HG02943 (cell line): ENCODE data around the gene CACNA1S.

Source experiments
- ATAC-seq: cut with Tn5 transposase; IDR thresholded peaks from one replicate; pipeline ENCODE4 v1.9.1; 2021; ENCODE audit warnings: mild to moderate bottlenecking, low read depth, moderate library complexity; ENCODE audit not compliant: unreplicated experiment

CACNA1S gene

GRCh38 chr1:201019321-201019977, 92.8 kb downstream of the CACNA1S start:
- ATAC-seq: peak; percentile 55

- ATAC-seq: no peak
Observed at GRCh38 chr1:201017828-201018163, 94.4 kb downstream of the CACNA1S start.

GRCh38 chr1:201016943-201017827, 95.0 kb downstream of the CACNA1S start:
- ATAC-seq: no peak

GRCh38 chr1:201016211-201016651, 96.0 kb downstream of the CACNA1S start:
- ATAC-seq: no peak

- no peak for ATAC-seq
Observed at GRCh38 chr1:201015551-201016091, 96.6 kb downstream of the CACNA1S start.

- no peak for ATAC-seq
Observed at GRCh38 chr1:201014816-201015200, 97.4 kb downstream of the CACNA1S start.

GRCh38 chr1:201013991-201014815, 98.0 kb downstream of the CACNA1S start:
- no peak for ATAC-seq

- ATAC-seq: no peak
Observed at GRCh38 chr1:201013031-201013485, 99.2 kb downstream of the CACNA1S start.

- ATAC-seq: no peak
Observed at GRCh38 chr1:201011616-201012015, 100.6 kb downstream of the CACNA1S start.

GRCh38 chr1:201009962-201010645, 102.1 kb downstream of the CACNA1S start:
- no peak for ATAC-seq

- ATAC-seq: no peak
Observed at GRCh38 chr1:201008666-201009360, 103.4 kb downstream of the CACNA1S start.

- no peak for ATAC-seq
Observed at GRCh38 chr1:201007481-201007880, 104.7 kb downstream of the CACNA1S start.

- no peak for ATAC-seq
Observed at GRCh38 chr1:201006450-201006849, 105.8 kb downstream of the CACNA1S start.

- no peak for ATAC-seq
Observed at GRCh38 chr1:201004732-201005131, 107.5 kb downstream of the CACNA1S start.

GRCh38 chr1:201004154-201004553, 108.1 kb downstream of the CACNA1S start:
- ATAC-seq: no peak

- ATAC-seq: no peak
Observed at GRCh38 chr1:201002510-201002909, 109.7 kb downstream of the CACNA1S start.

- ATAC-seq: no peak
Observed at GRCh38 chr1:201001962-201002361, 110.3 kb downstream of the CACNA1S start.

GRCh38 chr1:201000391-201000790, 111.8 kb downstream of the CACNA1S start:
- ATAC-seq: no peak

GRCh38 chr1:200999667-201000066, 112.6 kb downstream of the CACNA1S start:
- ATAC-seq: no peak
